Body of pancreas (tissue), 4 donors: ENCODE data around the gene AMMECR1.
A peak's percentile ranks its signal among the peaks of the same experiment; 100 is the strongest.

Experiments used
- CTCF ChIP-seq, 7 experiments: fragments of 450-650 bp in 4 of 7; fragments of 200-600 bp in 3 of 7; sonication (generic) in 3 of 7; IDR thresholded peaks; one replicate each; pipeline ENCODE4 v1.5.1; 2016 to 2019; ENCODE audit warnings: antibody characterized with exemption in 7 of 7
- POLR2A ChIP-seq, 3 donors: fragments of 450-650 bp; IDR thresholded peaks; one replicate each; pipeline ENCODE4 v1.6.1; 2016; ENCODE audit warnings: antibody characterized with exemption in 3 of 3, mild to moderate bottlenecking in 2 of 3

DNA sequence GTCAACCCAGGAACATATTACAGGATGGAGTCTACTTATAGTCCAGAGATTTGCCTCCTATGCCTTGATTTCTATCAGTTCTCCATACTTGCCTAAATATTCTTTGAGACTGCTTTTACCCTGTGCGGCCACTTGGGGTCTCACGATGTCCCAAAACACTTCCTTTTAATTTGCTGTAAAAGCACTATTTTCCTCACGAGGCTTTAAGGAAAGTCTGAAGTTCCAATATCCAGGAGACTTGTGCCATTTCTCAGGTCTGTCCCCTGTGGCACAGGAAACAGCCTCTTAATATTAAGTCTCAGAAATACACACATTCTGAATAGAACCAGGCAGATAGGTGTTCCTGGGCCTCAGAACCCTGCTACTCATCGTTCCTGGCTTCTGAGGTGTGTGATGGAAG, 172.0 kb downstream of the AMMECR1 start:
- TF ChIP-seq CTCF (IDR thresholded peaks at IDR 0.05) (peak; percentile 25 to 57 (median 41)), POLR2A (IDR thresholded peaks at IDR 0.05) (no peak)
